Glomerular visceral epithelial cell (primary cell): ENCODE results near the gene CD3D.

ENCODE experiments used
- DNase-seq: peaks from one replicate; pipeline ENCODE4 v3.0.0-alpha.2; 2016; ENCODE audit errors: extremely low spot score

CD3D gene

GRCh38 chr11:118304227-118304567 is 38.3 kb downstream of the CD3D start:
- no peak for DNase-seq

DNA sequence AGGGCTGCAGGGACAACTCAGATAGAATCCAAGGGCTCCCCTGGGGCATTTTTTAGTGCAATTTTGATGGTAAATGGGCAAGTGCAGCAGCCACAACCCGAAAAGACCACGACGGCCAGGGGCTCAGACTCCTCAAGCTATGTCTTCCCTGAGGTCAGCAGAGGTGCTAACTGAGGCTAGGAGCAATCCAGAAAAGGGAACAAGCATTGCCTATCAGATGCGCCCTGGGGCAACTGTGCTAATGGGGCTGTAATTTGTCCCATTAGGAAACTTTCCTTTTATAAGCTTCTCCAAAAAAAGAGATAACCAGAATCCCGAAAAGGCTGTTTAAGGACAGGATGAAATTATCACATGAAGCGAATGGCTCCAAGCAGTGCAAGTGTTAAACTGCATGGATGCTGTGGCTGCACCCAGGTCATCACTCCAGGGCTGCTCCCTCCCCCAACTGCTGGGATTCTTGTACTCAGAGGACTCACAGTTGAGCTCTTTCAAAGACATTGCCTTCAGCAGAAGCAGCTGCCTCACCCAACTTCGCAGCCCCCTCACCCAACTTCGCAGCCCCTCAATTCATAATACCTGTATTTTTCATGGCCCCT is 40.8 kb downstream of the CD3D start:
- DNase-seq = no peak

GRCh38 chr11:118295815-118296454 is 46.6 kb downstream of the CD3D start:
- DNase-seq = peak; percentile 25

- no peak for DNase-seq
Observed at GRCh38 chr11:118295199-118295598, 47.3 kb downstream of the CD3D start.

DNA sequence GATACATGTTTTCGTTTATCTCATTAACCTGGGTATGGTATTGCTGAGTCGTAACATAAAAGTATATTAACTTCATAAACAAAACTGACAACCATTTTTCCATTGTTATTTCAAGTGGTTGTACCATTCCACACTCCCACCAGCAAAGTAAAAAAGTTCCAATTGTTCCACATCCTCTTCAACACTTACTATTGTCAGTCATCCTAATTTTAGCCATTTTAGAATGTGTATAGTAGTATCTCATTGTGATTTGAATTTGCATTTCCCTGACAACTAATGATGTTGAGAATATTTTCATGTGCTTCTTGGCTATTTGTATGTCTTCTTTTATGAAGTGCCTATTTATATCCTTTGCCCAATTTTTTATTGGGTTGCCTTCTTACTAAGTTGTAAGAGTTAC is 48.5 kb downstream of the CD3D start:
- DNase-seq = no peak

DNA sequence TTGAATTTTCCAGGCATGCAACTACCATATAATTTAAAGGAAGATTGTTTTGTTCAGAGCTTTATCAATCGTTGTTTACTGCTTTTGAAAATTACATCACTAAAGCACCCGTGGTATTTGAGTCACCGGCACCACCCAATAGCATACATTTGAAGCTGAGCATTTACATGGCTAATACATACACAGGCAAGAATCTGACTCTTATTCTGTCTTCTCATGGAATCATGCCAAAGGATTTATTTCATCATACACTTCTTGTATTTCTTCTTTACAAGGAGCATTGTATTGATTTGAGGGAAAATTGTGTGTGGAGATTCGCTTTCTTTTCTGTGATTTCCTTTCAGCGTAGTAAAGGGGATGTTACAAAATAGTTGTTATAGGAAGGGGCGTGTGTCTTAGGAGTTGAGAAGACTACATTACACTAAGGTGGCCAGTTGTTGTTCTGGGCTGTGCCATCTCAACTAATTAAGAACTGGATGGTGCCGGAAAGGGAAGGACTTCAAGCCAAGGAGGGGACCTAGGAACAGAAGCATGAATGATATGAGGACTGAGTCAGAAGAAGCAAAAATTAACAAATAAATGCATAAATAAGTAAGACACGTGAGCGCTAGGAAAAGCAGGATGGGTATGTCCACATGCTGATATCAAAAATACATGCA is 50.9 kb downstream of the CD3D start:
- DNase-seq = no peak

GRCh38 chr11:118290923-118291322 is 51.6 kb downstream of the CD3D start:
- DNase-seq = peak; percentile 26

GRCh38 chr11:118289401-118289800 is 53.1 kb downstream of the CD3D start:
- DNase-seq = no peak
